ENCODE data around the gene TCEANC.
A peak's percentile ranks its signal among the peaks of the same experiment; 100 is the strongest.

Gene TCEANC

GRCh38 chrX:13689741-13690211 lies 36.8 kb downstream of the TCEANC start:
- TF ChIP-seq CTCF (IDR thresholded peaks at IDR 0.05; ENCODE audit: control insufficient read depth, insufficient read depth, low read depth, low read length, missing control alignments) = no peak
- no peak for DNase-seq (ENCODE audit: low read depth)
- H3K4me3 ChIP-seq (ENCODE audit: control insufficient read depth, low read depth, low read length) = peak overlapping the region; percentile 91

- peak; percentile 12 for TF ChIP-seq CTCF (IDR thresholded peaks at IDR 0.05; ENCODE audit: control insufficient read depth, insufficient read depth, low read depth, low read length, missing control alignments)
- no peak overlapping the region for H3K4me3 ChIP-seq (ENCODE audit: control insufficient read depth, low read depth, low read length)
- DNase-seq (ENCODE audit: low read depth) = no peak
Observed at GRCh38 chrX:13690836-13691235, 37.9 kb downstream of the TCEANC start.

GRCh38 chrX:13691841-13692371 lies 39.0 kb downstream of the TCEANC start:
- H3K4me3 ChIP-seq (ENCODE audit: control insufficient read depth, low read depth, low read length) = no peak overlapping the region
- DNase-seq (ENCODE audit: low read depth) = no peak
- TF ChIP-seq CTCF (IDR thresholded peaks at IDR 0.05; ENCODE audit: control insufficient read depth, insufficient read depth, low read depth, low read length, missing control alignments) = no peak

GRCh38 chrX:13692771-13693231 lies 39.9 kb downstream of the TCEANC start:
- H3K4me3 ChIP-seq (ENCODE audit: control insufficient read depth, low read depth, low read length) = no peak overlapping the region
- no peak for DNase-seq (ENCODE audit: low read depth)
- TF ChIP-seq CTCF (IDR thresholded peaks at IDR 0.05; ENCODE audit: control insufficient read depth, insufficient read depth, low read depth, low read length, missing control alignments) = no peak

GRCh38 chrX:13693341-13693961 lies 40.5 kb downstream of the TCEANC start:
- H3K4me3 ChIP-seq (ENCODE audit: control insufficient read depth, low read depth, low read length) = no peak overlapping the region
- TF ChIP-seq CTCF (IDR thresholded peaks at IDR 0.05; ENCODE audit: control insufficient read depth, insufficient read depth, low read depth, low read length, missing control alignments) = no peak
- DNase-seq (ENCODE audit: low read depth) = no peak

GRCh38 chrX:13694359-13694758 lies 41.4 kb downstream of the TCEANC start:
- no peak for TF ChIP-seq CTCF (IDR thresholded peaks at IDR 0.05; ENCODE audit: control insufficient read depth, insufficient read depth, low read depth, low read length, missing control alignments)
- DNase-seq (ENCODE audit: low read depth) = no peak
- no peak overlapping the region for H3K4me3 ChIP-seq (ENCODE audit: control insufficient read depth, low read depth, low read length)
